GM20431 (cell line): Measurements from ENCODE around the gene KIF26B.

Source experiments
- in situ Hi-C: fragments of 300-500 bp; cut with MseI, MboI; formaldehyde crosslinking; loops from one replicate; pipeline ENCODE4 v1.15.0; 2020; ENCODE audit warnings: low sequenced_read_pairs; ENCODE audit not compliant: unreplicated experiment

Gene KIF26B

DNA sequence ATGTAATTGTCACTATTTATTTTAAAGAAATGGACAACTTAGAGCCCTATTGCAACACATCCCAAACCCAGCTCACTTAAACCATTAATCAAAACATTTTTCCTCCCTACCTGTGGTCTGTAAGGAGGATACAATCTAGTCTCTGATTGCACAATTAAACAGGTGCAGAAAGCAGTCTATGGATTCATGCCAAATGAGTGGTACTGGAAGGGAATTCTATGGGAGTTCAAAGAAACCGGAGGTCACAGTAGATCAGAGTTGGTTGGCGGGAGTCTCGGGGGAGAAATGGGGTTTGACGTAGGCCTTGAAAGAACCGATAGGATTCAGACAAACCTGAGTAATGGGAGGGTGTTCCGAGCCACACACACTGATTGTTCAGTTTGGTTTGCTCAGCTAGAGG lies 314.9 kb downstream of the KIF26B start:
- in situ Hi-C loops, result no loop called here

GRCh38 chr1:245475126-245475525 lies 320.3 kb downstream of the KIF26B start:
- in situ Hi-C loops, result no loop called here

GRCh38 chr1:245475961-245476516 lies 321.3 kb downstream of the KIF26B start:
- in situ Hi-C loops, result no loop called here

- in situ Hi-C loops, result no loop called here
Measured at GRCh38 chr1:245477941-245478340, 323.2 kb downstream of the KIF26B start.

GRCh38 chr1:245480393-245481120 lies 325.8 kb downstream of the KIF26B start:
- in situ Hi-C loops, result no loop called here

- in situ Hi-C loops, result no loop called here
Measured at GRCh38 chr1:245481261-245481660, 326.5 kb downstream of the KIF26B start.

DNA sequence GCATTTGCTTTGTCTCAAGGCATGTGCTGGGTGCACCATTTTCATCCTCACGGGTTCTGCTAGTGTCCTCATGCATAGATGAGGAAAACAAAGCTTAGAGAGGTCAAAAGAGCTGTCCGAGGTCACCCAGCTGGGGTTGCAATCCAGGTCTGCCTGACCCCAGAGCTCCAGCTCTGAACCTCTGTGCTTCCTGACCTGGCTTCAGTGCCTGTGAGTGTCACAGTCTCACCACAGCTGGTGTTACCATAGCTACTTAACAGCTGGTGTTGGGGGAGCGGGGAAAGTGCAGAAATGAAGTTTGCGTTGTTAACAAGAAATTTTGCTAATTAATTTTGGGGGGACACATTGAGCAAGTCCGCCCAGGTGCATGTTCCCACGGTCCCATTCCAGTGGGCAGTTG lies 328.5 kb downstream of the KIF26B start:
- in situ Hi-C loops, result no loop called here

DNA sequence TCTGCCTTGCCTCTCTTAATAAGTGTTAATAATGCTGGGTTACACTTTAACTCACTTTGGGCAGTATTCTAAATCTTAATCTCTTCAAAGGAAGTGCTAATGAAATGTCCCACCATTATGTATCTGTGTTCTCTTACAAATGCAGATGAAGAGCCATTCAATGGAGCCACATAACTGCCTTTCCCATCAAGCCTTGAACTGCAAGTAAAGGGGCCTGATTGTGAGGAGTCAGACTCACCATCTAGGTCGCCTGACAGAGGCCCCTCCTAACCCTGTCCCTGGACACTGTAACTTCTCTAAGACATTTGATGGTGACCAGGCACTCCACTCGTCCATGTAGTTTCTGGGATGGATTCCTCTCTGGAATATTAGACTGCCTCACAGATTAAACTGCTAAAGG lies 329.4 kb downstream of the KIF26B start:
- in situ Hi-C loops, result no loop called here

- in situ Hi-C loops, result no loop called here
Measured at GRCh38 chr1:245485996-245486395, 331.2 kb downstream of the KIF26B start.

GRCh38 chr1:245486775-245487470 lies 332.1 kb downstream of the KIF26B start:
- in situ Hi-C loops, result no loop called here

DNA sequence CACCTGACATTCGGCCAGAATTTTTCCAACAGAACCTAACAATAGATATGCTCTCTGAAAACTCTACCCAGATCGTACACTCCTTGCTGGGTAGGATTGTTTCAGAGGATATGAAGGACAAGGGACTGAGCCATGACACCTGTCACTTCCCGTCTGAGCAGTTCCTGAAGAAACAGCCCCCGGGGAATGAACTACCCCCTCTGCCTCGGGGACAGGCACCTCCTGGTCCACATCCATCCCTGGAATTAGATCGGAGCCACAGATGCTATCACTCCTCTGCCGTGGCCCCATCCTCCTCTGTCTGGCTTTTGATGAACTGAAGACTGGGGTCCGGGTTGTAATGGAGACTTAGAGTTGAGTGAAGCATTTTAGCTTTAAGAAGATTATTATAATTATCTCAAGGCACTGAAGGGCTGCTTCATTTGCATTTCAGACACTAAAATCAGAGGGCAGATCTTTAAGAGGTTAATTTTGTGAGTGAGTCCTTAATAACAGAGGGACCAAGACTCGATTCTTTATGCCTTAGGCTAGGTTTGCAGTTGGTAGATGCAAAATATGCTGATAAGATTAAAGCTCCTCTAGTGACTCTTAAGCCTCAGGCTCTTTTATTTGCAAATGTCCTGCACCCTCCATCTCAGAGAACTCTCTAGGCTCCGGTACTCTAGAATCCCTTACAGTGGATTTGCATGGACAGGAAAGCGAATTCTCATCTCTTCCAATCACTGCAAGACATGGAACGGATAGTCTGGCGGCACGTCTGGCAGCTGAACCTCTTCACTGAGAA lies 333.8 kb downstream of the KIF26B start:
- in situ Hi-C loops, result no loop called here

DNA sequence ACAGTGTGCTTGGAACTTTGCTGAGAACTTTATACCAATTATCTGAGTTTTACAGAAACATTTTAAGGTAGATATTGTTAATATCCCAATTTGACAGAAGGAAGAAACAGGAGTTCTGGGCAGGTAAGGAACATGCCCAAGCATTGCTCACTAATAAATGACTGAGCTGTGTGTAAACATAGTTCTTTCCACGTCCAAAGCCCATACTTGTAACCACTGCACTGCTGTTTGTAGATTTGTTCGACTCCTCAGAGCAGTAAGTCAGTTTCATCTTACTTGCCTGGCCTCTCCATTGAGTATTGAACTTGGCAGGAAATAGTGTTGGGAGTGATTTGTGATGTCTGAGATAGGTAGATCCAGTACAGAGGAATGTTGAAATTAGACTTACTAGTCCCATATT lies 335.1 kb downstream of the KIF26B start:
- in situ Hi-C loops, result no loop called here

GRCh38 chr1:245493029-245493428 lies 338.2 kb downstream of the KIF26B start:
- in situ Hi-C loops, result no loop called here

GRCh38 chr1:245495681-245496080 lies 340.9 kb downstream of the KIF26B start:
- in situ Hi-C loops, result no loop called here

- in situ Hi-C loops, result no loop called here
Measured at GRCh38 chr1:245500546-245500945, 345.8 kb downstream of the KIF26B start.

DNA sequence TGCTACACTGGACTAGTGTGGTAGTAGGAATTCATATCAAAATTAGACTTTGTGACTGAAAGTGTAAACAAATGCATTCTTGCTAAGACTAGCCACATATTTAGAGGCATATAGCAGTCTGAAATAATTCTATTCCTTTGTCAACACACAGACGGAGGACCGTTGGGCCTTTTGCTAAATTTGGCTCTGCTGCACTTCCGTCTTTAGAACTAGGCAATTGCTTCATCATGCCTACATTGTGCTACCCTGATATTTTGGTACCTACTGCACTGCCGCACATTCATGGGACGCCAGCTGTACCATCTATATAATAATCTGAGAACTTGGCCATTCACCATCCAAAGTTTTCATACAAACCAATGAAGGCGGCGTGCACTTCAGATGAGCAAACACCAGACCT lies 346.8 kb downstream of the KIF26B start:
- in situ Hi-C loops, result no loop called here

DNA sequence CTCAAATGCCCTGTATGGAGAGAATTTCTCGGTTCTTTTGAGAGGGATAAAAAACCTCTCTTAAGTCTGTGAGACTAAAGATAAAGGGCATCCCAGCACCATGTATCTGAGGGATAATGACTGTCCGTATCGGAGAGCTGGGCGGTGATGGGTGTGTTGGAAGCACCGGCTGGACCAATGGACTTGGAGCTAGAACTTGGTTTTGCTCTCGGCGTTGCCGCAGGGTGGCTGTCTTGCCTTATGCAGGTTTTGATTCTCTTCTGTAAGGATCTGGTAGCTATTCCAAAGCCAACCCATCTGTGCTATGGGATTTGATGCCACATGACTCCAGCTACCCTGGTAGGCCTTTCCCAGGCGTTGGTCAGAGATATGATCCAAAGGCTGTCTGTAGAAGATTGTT lies 348.8 kb downstream of the KIF26B start:
- in situ Hi-C loops, result no loop called here

DNA sequence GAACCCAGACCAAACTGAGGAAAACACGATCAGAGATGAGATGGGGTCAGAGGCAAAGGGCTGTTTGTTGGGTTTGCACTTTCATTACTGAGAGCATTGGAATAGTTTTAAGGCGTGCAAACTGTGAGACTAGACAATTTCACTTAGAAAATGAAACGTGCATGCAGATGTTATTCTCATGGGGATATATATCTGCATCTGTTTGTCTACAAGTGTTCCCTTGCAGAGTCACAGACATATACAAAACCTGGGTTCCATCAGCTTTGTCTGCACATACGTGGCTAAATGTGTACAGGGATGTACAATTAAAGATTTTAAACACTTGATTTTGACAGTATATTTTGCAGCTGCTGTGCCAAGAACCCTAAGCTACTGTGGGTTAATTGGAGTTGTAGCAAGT lies 355.4 kb downstream of the KIF26B start:
- in situ Hi-C loops, result no loop called here

GRCh38 chr1:245512181-245512888 lies 357.6 kb downstream of the KIF26B start:
- in situ Hi-C loops, result no loop called here

DNA sequence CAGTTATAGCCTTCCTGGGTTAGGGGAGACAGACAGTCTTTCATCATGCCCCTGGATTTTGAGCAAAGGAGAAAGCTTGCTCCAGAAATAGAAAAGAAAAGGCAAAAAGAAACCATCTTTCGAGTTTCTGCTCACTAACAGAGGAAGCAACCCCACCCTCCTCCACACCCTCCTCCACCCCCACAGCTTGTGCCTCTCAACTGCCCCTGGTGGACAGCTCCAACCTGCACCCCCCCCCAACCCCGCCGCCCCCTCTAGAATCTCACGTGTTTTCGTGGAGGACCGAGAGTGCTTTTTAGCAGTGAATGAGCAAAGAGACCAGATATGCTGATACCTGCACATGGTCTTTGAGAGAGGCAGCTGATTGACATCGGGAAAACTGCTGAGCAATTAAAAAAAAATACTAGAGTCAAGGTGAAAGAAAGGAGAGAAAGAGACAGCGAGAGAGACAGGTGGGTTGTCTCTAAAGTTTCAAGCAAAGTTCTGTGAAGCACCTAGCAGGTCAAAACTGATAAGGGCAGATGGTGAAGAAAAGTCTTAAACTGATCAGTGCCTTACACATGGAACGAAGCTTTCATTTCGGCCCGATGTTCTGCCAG lies 358.3 kb downstream of the KIF26B start:
- in situ Hi-C loops, result no loop called here
